Measurements from ENCODE around the gene BCKDHA.

Gene BCKDHA

DNA sequence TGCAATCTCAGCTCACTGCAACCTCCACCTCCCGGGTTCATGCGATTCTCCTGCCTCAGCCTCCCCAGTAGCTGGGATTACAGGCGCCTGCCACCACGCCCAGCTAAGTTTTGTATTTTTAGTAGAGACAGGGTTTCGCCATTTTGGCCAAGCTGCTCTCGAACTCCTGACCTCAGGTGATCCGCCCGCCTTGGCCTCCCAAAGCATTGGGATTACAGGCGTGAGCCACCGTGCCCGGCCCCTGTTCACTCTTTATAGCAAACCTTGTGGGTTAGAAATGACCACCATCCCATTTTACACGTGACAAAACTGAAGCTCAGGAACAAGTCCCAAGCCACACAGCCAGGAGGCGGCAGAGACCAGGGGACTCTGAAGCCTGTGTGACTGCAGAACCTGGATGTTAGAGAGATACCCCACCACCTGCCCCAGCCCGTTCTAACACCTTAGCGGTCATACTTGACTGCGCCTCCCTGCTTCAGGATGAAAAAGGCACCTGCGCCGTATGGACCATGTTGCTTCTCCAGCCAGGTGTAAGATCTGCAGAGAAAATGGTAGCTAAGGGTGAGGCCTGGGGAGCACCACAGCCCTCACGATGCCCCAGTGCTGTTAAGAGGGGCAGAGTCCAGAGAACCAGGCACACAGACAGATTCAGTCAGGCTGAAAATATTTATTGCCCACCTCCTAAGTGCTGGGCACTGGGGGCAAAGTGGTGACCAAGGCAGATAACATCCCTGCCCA is 38.5 kb downstream of the BCKDHA start:
- H3K4me3 ChIP-seq (ENCODE audit: low read depth in 1 of 2, low read length in 1 of 2) = no peak overlapping the region
- H3K9me3 ChIP-seq = no peaks in the 10 kb centered on the region
- TF ChIP-seq, protein P1, sequence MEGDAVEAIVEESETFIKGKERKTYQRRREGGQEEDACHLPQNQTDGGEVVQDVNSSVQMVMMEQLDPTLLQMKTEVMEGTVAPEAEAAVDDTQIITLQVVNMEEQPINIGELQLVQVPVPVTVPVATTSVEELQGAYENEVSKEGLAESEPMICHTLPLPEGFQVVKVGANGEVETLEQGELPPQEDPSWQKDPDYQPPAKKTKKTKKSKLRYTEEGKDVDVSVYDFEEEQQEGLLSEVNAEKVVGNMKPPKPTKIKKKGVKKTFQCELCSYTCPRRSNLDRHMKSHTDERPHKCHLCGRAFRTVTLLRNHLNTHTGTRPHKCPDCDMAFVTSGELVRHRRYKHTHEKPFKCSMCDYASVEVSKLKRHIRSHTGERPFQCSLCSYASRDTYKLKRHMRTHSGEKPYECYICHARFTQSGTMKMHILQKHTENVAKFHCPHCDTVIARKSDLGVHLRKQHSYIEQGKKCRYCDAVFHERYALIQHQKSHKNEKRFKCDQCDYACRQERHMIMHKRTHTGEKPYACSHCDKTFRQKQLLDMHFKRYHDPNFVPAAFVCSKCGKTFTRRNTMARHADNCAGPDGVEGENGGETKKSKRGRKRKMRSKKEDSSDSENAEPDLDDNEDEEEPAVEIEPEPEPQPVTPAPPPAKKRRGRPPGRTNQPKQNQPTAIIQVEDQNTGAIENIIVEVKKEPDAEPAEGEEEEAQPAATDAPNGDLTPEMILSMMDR (IDR thresholded peaks at IDR 0.05) = no peak
- peaks cover 22 to 37% of the 10 kb centered on the region in 2 experiments for H3K4me1 ChIP-seq (ENCODE audit: control insufficient read depth in 1 of 2, insufficient read depth in 1 of 2, low read depth in 1 of 2, low read length in 1 of 2)
- peaks cover 15% of the 10 kb centered on the region for H3K36me3 ChIP-seq
- no peaks in the 10 kb centered on the region for H3K27me3 ChIP-seq
- H3K27ac ChIP-seq = no peak overlapping the region

DNA sequence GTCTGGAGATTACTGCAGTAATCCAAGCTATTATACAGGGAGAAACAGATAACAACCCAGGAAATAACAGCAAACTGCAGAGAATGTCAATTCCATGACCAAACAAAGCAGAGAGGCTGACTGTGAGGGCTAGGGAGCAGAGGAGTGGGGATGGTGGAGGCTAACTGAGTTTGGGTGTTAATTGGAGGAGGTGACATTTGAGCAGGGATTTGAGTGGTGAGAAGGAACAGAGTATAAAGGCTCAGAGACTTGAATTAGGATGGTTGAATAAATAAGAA is 39.0 kb downstream of the BCKDHA start:
- H3K4me1 ChIP-seq (ENCODE audit: control insufficient read depth in 1 of 2, insufficient read depth in 1 of 2, low read depth in 1 of 2, low read length in 1 of 2) = peaks cover 21 to 37% of the 10 kb centered on the region in 2 experiments
- no peak overlapping the region for H3K4me3 ChIP-seq (ENCODE audit: low read depth in 1 of 2, low read length in 1 of 2)
- TF ChIP-seq, protein P1 (IDR thresholded peaks at IDR 0.05) = no peak
- no peaks in the 10 kb centered on the region for H3K27me3 ChIP-seq
- peaks cover 15% of the 10 kb centered on the region for H3K36me3 ChIP-seq
- no peak overlapping the region for H3K27ac ChIP-seq
- no peaks in the 10 kb centered on the region for H3K9me3 ChIP-seq

DNA sequence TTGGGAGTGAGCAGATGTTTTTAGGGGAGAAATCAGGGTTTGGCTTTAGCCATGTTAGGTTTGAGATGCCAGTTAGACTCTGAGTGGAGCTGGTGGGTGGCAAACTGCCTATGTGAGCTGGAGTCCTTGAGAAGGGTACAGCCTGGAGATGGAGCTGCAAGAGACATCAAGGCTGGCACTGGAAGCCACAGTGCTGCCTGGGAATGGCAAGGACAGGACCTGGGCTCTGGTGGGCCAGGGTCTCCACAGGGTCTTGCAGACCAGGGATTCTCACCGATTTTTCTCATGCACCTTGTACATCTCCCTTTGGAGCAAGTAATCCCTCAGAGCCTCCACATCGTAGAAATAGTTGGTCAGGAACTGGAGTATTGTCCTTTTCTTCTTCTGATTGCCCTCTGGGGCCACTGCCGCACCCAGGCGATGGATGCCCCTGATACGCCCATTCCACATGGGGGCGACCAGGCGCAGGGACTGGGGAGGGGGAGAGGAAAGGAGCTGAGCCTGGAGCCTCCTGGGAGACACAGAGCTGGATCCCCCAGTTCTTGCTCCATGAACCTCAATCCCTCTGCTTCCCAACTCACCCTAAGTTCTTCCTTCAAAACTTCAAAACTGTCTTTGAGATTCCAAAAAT is 40.4 kb downstream of the BCKDHA start:
- Histone ChIP-seq H3K36me3 (peaks cover 4% of the 10 kb centered on the region), H3K4me3 (ENCODE audit: low read depth in 1 of 2, low read length in 1 of 2) (no peak overlapping the region), H3K4me1 (ENCODE audit: control insufficient read depth in 1 of 2, insufficient read depth in 1 of 2, low read depth in 1 of 2, low read length in 1 of 2) (peaks cover 22 to 35% of the 10 kb centered on the region in 2 experiments), H3K9me3 (no peaks in the 10 kb centered on the region), H3K27me3 (no peaks in the 10 kb centered on the region), H3K27ac (no peak overlapping the region)
- TF ChIP-seq, protein P1 (IDR thresholded peaks at IDR 0.05) = no peak

DNA sequence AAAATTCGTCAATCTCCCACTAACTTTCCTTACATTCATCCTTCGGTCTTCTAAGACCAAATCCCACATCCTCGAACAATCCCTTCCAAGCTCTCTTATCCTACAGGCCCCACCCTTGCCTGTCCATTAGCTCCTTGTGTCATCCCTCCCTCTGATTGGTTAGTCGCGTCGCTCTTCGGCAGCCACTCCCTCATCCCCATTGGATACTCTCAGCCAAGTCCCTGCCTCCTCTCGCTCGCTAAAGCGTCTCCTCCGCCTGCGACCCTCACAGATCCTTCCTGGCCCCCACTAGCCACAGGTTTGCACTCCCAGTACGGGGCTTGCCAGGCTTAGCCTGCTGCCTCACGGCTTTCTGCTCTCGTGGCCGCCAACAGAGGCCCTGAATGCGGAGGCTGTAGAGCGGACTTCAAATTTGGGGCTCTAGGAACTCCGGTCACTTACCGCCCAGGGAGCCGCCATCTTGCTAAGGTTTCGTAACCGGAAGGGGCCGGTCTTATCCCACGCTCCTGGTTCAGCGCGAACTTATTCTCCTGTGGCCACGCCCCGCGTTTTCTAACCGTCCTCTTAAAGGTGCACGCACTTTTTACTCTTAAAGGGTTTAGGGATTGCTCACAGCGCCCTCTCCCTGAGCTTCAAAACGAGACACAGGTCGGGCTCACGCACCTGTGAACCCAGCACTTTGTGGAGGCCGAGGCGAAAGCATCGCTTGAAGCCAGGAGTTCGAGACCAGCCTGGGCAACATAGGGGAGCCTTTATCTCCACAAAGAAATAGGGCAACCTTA is 42.0 kb downstream of the BCKDHA start, which contains the start of gene DMAC2:
Gene DMAC2 (minus strand): TSS at position 472 of the 782 bp plus-strand sequence. CDS start 13 bp downstream, at position 459.
- H3K4me3 ChIP-seq (ENCODE audit: low read depth in 1 of 2, low read length in 1 of 2) = peak within 1 kb of the TSS; percentile 77 to 81
- H3K9me3 ChIP-seq = no peaks in the 10 kb centered on the region
- no peaks in the 10 kb centered on the region for H3K27me3 ChIP-seq
- no peaks in the 10 kb centered on the region for H3K36me3 ChIP-seq
- TF ChIP-seq, protein P1 (IDR thresholded peaks at IDR 0.05) = peak; percentile 57
- peak within 1 kb of the TSS; percentile 86 for H3K27ac ChIP-seq
- peaks cover 22 to 32% of the 10 kb centered on the region in 2 experiments for H3K4me1 ChIP-seq (ENCODE audit: control insufficient read depth in 1 of 2, insufficient read depth in 1 of 2, low read depth in 1 of 2, low read length in 1 of 2)

DNA sequence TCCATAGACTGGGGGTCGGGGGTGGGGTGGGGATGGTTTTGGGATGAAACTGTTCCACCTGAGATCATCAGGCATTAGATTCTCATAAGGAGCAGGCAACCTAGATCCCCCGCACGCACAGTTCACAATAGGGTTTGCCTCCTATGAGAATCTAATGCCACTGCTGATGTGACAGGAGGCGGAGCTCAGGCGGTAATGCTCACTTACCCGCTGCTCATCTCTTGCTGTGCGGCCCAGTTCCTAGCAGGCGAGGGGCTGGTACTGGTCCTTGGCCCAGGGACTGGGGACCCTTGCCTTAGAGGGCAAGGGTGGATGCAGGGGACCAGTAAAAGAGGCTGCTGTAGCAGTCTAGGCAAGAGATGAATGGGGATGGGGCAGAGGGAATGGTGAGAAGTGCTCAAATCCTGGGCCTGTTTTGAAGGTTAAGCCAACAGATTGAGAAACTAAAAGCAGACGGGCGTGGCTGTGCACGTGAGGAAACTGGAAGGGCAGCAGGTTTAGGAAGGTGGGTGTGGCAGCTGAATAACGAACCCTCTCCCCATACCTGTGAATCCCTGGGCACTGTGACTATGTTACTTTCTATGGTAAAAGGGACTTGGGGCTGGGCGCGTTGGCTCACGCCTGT is 43.8 kb downstream of the BCKDHA start:
- H3K4me1 ChIP-seq (ENCODE audit: control insufficient read depth in 1 of 2, insufficient read depth in 1 of 2, low read depth in 1 of 2, low read length in 1 of 2) = peaks cover 22 to 32% of the 10 kb centered on the region in 2 experiments
- H3K36me3 ChIP-seq = no peaks in the 10 kb centered on the region
- no peak overlapping the region for H3K4me3 ChIP-seq (ENCODE audit: low read depth in 1 of 2, low read length in 1 of 2)
- H3K27ac ChIP-seq = no peak overlapping the region
- H3K9me3 ChIP-seq = no peaks in the 10 kb centered on the region
- TF ChIP-seq, protein P1 (IDR thresholded peaks at IDR 0.05) = no peak
- H3K27me3 ChIP-seq = no peaks in the 10 kb centered on the region

All from neutrophil (primary cell).